VCaP (cell line): ENCODE data around the gene TRAM2.

ENCODE experiments used
- H3K27ac ChIP-seq: fragments of 450-650 bp; 2 replicates; pipeline ENCODE4 v1.5.1; 2017
- CTCF ChIP-seq: fragments of 450-650 bp; conservative IDR thresholded peaks from 2 replicates; pipeline ENCODE4 v1.5.1; 2017; ENCODE audit warnings: mild to moderate bottlenecking, moderate library complexity

Gene TRAM2

GRCh38 chr6:52512199-52512598 is 64.7 kb downstream of the TRAM2 start:
- no peak for TF ChIP-seq CTCF
- no peak overlapping the region for H3K27ac ChIP-seq

GRCh38 chr6:52511572-52512151 is 65.2 kb downstream of the TRAM2 start:
- TF ChIP-seq CTCF = no peak
- H3K27ac ChIP-seq = no peak overlapping the region

- no peak overlapping the region for H3K27ac ChIP-seq
- TF ChIP-seq CTCF = no peak
These were observed 65.7 kb downstream of the TRAM2 start for GRCh38 chr6:52511163-52511562.

- TF ChIP-seq CTCF = no peak
- H3K27ac ChIP-seq = no peak overlapping the region
These were observed 66.7 kb downstream of the TRAM2 start for GRCh38 chr6:52510213-52510562.

GRCh38 chr6:52509281-52510212 is 67.3 kb downstream of the TRAM2 start:
- TF ChIP-seq CTCF = no peak

GRCh38 chr6:52508261-52508739 is 68.6 kb downstream of the TRAM2 start:
- no peak for TF ChIP-seq CTCF
- no peak overlapping the region for H3K27ac ChIP-seq

More at GRCh38 chr6:52509281-52510212, 67.3 kb downstream of the TRAM2 start:
- no peak overlapping the region for H3K27ac ChIP-seq

- no peak for TF ChIP-seq CTCF
- no peak overlapping the region for H3K27ac ChIP-seq
These were observed 69.2 kb downstream of the TRAM2 start for GRCh38 chr6:52507557-52508260.
